ENCODE measurements around the gene SLAIN2. TPM values are rescaled to one million over a fixed set of nuclear protein-coding genes. Genes with fewer than 3 reads are reported as not detected.

Gene SLAIN2
- polyA plus RNA-seq, 3 donors: 13.9 to 24.1 (median 17.6) TPM

DNA sequence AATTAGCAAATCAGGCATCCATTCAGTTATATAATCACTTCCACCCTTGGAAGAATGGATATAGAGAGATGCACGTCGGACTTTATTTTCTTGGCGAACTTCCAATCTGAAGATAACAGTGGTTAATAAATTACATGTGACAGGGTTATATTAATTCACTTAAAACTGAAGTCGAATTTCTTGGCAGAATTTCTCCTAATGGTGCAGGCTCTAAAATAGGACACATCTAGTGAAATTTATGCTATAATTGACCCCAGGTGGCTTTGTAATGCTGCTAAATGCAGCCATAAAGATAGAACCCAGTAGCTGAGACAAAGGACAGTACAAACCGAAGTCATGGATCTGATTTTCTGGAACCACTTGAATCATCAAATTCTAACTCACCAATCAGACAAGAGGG is 121.0 kb downstream of the SLAIN2 start:
- TF ChIP-seq CTCF (IDR thresholded peaks at IDR 0.05): no peak
- no peak overlapping the region for H3K4me3 ChIP-seq (replicated peaks in 1 of 3; ENCODE audit: low read depth in 2 of 3, low read length in 3 of 3)
- Mint-ChIP-seq H3K27ac (no peak overlapping the region), H3K9me3 (peaks cover 0 to 8% (median 3%) of the 10 kb centered on the region in 7 donors), H3K4me3 (no peak overlapping the region), H3K4me1 (no peaks in the 10 kb centered on the region), H3K36me3 (no peaks in the 10 kb centered on the region), H3K27me3 (ENCODE audit: low read depth in 3 of 3) (peaks cover under 1 to 3% (median 1%) of the 10 kb centered on the region in 3 donors)
- no peaks in the 10 kb centered on the region for H3K79me2 ChIP-seq (ENCODE audit: insufficient read depth, low read length)
- H3K27me3 ChIP-seq (ENCODE audit: control insufficient read depth in 2 of 2, insufficient read depth in 2 of 2, low read length in 2 of 2): no peaks in the 10 kb centered on the region
- no peaks in the 10 kb centered on the region for H4K20me1 ChIP-seq (ENCODE audit: insufficient read depth, low read length)
- no peak overlapping the region for H3K9ac ChIP-seq (ENCODE audit: insufficient read depth, low read length, poor library complexity, severe bottlenecking)
- H3K9me3 ChIP-seq (replicated peaks in 1 of 2; ENCODE audit: control insufficient read depth in 1 of 2, insufficient read depth in 1 of 2, low read length in 2 of 2): no peaks in the 10 kb centered on the region
- H3K4me2 ChIP-seq (replicated peaks; ENCODE audit: extremely low read depth, low read length, poor library complexity, severe bottlenecking): no peak overlapping the region
- no peak for DNase-seq
- H3K4me1 ChIP-seq (ENCODE audit: control insufficient read depth in 1 of 2, insufficient read depth in 2 of 2, low read length in 2 of 2): no peaks in the 10 kb centered on the region
- H3K27ac ChIP-seq (ENCODE audit: low read depth in 1 of 2, low read length in 2 of 2): no peak overlapping the region
- intact Hi-C loops (cut with micrococcal nuclease): no loop called here
- no peaks in the 10 kb centered on the region for H3K36me3 ChIP-seq (replicated peaks in 1 of 2; ENCODE audit: control insufficient read depth in 1 of 2, insufficient read depth in 2 of 2, low read length in 2 of 2)
- H2AFZ ChIP-seq (ENCODE audit: insufficient read depth, low read depth, low read length, poor library complexity, severe bottlenecking): no peak overlapping the region
- no CpG with 5 or more reads among the region's 5 CpGs for WGBS (ENCODE audit: insufficient coverage)

DNA sequence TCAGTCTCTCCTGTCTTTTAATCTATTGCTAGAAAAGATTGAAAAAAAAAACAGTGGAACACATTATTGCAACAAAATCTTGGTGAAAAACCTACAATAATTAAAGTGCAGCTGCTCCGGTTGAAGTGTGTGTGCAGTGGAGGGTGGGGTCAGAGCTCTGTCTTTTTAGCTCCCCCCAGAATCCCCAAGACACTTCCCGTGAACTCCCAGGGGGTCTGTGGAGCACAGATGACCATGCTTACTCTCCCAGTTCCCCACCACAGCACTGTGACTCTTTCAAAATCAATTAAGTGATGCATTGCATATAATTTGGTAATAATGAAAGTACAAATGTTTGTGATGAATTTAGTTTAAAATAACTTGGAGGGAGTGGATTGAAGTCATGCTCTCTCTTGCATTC is 126.1 kb downstream of the SLAIN2 start:
- Histone ChIP-seq H3K27me3 (ENCODE audit: control insufficient read depth in 2 of 2, insufficient read depth in 2 of 2, low read length in 2 of 2) (no peaks in the 10 kb centered on the region), H3K4me3 (replicated peaks in 1 of 3; ENCODE audit: low read depth in 2 of 3, low read length in 3 of 3) (no peak overlapping the region), H3K27ac (ENCODE audit: low read depth in 1 of 2, low read length in 2 of 2) (no peak overlapping the region), H4K20me1 (ENCODE audit: insufficient read depth, low read length) (no peaks in the 10 kb centered on the region), H3K9ac (ENCODE audit: insufficient read depth, low read length, poor library complexity, severe bottlenecking) (no peak overlapping the region), H3K36me3 (replicated peaks in 1 of 2; ENCODE audit: control insufficient read depth in 1 of 2, insufficient read depth in 2 of 2, low read length in 2 of 2) (no peaks in the 10 kb centered on the region), H3K4me1 (ENCODE audit: control insufficient read depth in 1 of 2, insufficient read depth in 2 of 2, low read length in 2 of 2) (no peaks in the 10 kb centered on the region), H3K9me3 (replicated peaks in 1 of 2; ENCODE audit: control insufficient read depth in 1 of 2, insufficient read depth in 1 of 2, low read length in 2 of 2) (no peaks in the 10 kb centered on the region), H3K4me2 (replicated peaks; ENCODE audit: extremely low read depth, low read length, poor library complexity, severe bottlenecking) (no peak overlapping the region), H3K79me2 (ENCODE audit: insufficient read depth, low read length) (no peaks in the 10 kb centered on the region), H2AFZ (ENCODE audit: insufficient read depth, low read depth, low read length, poor library complexity, severe bottlenecking) (no peak overlapping the region)
- H3K4me1 Mint-ChIP-seq: no peaks in the 10 kb centered on the region
- no peak for DNase-seq
- peaks cover 3 to 6% (median 5%) of the 10 kb centered on the region in 3 donors for H3K27me3 Mint-ChIP-seq (ENCODE audit: low read depth in 3 of 3)
- no peak overlapping the region for H3K4me3 Mint-ChIP-seq
- no peak for TF ChIP-seq CTCF (IDR thresholded peaks at IDR 0.05)
- intact Hi-C loops (cut with micrococcal nuclease): no loop called here
- H3K27ac Mint-ChIP-seq: no peak overlapping the region
- no CpG with 5 or more reads among the region's 2 CpGs for WGBS (ENCODE audit: insufficient coverage)
- peaks cover 0 to 4% (median 1%) of the 10 kb centered on the region in 7 donors for H3K9me3 Mint-ChIP-seq
- H3K36me3 Mint-ChIP-seq: no peaks in the 10 kb centered on the region
